ENCODE data around the gene CEP170B.

The CEP170B gene

DNA sequence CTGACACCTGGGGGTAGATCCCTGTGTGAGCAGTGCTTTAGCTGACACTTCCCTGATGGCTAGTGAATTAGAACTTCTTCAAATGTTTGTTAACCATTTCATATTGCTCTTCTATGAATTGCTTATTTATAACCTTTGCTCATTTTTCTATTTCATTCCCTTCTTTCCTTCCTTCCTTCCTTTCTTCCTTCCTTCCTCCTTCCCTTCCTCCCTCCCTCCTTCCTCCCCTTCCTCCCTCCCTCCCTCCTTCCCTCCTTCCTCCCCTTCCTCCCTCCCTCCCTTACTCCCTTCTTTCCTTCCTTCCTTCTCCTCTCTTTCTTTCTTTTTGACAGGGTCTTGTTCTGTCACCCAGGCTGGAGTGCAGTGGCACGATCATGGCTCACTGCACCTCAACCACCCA lies 23.3 kb upstream of the CEP170B start:
- TF ChIP-seq ZFX (IDR thresholded peaks at IDR 0.05): no peak
- no peak overlapping the region for H3K27ac ChIP-seq

DNA sequence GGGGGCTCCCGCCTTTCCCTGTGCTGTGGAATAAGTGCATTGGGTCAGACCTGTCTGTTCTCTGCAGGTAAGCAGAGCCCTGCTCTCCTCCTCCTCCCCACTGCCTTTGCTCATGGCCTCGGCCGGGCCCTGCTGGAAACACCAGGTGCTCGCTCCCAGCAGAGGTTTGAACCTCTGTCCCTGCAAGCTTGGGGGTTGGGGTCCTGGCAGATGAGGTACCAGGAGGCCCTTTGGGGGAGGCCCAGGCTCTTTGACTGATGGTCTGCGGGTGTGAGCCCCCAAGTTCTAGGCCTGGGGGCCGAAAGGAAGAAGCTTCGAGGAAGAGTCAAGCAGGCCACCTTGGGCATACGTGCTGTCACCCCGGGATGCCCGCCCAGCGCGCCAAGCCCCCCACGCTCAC lies 22.1 kb upstream of the CEP170B start:
- H3K27ac ChIP-seq: no peak overlapping the region
- TF ChIP-seq CTCF (conservative IDR thresholded peaks at IDR 0.05) (no peak), ZFX (IDR thresholded peaks at IDR 0.05) (no peak)

DNA sequence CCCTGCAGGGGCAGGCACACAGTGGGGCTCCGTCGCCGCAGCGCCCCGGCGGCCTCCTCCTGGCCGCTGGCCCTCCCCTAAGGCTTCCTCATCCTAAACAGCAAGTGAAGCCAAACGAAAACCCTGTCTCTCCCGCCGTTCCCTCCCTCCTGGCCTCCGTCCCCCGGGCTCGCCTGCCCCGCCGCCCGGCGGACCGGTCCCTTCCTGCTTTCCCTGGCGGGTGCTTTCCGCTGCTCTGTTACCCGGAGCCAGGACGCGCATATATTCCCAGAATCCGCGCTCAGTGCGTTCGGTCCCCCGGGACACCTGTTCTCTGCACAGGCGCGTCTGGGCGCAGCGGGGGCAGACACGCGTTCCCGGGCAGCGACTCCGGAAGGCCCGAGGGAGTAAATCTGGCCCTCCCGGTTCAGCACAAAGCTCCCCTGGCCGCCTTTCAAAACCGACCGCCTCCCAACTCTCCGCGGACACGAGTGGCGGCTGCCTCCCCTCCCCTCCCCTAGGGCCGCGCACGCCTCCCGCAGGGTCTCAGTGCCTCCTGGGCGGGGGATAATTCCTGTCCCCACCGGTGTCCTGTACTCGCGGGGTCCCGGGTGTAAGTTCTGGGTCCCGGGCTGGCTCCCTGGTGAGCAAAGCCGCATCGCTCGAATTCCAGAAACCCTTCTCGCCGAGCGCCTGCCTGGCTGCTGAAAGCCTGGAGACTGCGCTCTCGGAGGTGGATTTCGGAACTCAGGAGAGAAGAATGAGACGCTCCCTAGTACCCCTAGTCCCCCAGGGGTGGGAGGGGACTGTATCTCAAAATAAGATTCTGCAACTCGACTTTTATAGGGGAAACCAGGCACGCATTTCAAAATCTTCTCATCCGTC lies 21.4 kb upstream of the CEP170B start:
- TF ChIP-seq CTCF (conservative IDR thresholded peaks at IDR 0.05) (no peak), ZFX (IDR thresholded peaks at IDR 0.05) (no peak)
- no peak overlapping the region for H3K27ac ChIP-seq

DNA sequence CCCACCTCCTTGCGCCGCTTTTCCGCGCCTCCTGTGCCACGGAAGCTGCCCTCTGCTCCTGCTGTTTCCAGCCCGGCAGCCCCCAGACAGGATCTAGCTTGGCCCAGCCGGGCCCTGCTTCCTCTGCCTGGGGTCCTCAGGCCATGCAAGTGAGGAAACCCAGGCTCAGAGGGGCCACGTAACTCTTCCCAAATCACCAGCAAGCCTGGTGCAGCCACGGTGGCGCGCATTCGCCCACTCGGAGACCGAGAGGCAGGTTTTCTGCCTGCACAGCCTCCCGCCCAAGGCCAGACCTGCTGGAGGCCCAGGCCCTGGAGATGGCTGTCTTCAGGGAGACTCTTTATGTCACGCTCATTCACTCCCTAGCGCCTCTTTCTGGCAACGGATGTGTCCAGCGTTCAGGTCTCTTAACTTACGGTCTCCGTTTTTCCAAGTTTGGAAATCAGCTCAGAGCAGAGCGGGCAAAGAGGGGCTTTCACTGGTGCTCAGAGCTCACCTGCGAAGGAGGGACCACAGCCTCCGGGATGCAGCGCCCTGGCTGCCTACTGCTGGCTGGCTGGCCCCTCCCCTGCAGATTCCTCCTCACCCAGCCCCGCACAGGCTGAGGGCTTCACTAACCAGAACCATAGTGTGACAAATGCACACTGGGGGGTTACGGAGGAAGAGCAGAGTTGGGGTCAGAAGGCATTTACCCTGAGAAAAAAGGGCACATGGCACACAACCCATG lies 20.6 kb upstream of the CEP170B start:
- TF ChIP-seq CTCF (conservative IDR thresholded peaks at IDR 0.05) (no peak), ZFX (IDR thresholded peaks at IDR 0.05) (no peak)
- H3K27ac ChIP-seq: no peak overlapping the region

GRCh38 chr14:104845033-104845666 lies 19.9 kb upstream of the CEP170B start:
- TF ChIP-seq CTCF (conservative IDR thresholded peaks at IDR 0.05) (no peak), ZFX (IDR thresholded peaks at IDR 0.05) (no peak)

DNA sequence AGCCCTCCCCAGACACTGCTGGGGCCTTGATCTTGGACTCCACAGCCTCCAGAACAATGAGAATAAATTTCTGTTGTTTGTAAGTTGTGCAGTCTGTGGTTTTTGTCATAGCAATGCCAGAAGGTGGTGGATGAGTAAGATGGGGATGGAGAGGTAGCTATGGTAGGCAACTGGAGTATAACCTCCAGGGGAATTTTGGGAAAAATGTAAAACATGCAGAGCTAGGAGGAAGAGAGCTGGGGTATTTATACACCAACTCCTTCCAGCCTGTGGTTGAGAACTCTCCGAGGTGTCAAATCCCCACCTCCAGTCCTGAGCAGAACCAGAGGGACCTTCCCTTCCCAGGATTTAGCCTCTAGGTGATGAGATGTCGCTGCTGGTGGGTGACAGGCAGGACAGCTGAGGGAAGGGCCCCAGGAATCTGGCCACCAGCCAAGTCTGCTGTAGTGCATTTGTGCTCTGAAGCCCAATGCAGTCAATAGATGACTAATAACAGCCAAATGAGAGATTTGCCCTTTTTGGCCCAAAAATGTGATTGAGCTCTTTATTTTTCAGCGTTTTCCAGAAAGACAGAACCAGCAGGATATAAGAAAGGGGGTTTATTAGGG lies 19.1 kb upstream of the CEP170B start:
- TF ChIP-seq CTCF (conservative IDR thresholded peaks at IDR 0.05) (no peak), ZFX (IDR thresholded peaks at IDR 0.05) (no peak)
- no peak overlapping the region for H3K27ac ChIP-seq

More at GRCh38 chr14:104845033-104845666, 19.9 kb upstream of the CEP170B start:
- H3K27ac ChIP-seq: no peak overlapping the region

DNA sequence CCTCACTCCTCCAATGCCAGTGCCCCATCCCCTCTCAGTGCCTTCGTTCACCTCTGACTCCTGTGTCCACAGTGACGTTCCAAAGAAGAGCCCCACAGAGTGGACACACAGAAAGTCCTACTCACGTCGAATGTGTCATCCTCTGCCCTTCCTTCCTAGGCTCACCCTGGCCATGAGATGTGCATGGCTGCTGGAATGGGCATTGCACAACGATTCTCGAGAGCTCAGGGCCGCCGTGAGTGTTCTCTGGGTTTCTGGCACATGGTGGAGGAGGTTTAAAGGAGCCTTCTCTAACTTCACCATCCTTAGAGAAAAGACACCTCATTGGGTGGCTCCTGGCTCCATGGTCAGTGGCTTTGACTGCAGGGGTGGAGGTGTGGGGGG lies 12.8 kb upstream of the CEP170B start:
- no peak overlapping the region for H3K27ac ChIP-seq
- TF ChIP-seq ZFX (IDR thresholded peaks at IDR 0.05) (no peak), CTCF (conservative IDR thresholded peaks at IDR 0.05) (no peak)
